ENCODE data around the gene ARHGAP15.

ARHGAP15 gene

GRCh38 chr2:143162123-143162837, 33.1 kb downstream of the ARHGAP15 start:
- Histone ChIP-seq H3K4me3 (no peak overlapping the region), H3K27ac (no peak overlapping the region)

GRCh38 chr2:143162997-143163396, 33.8 kb downstream of the ARHGAP15 start:
- Histone ChIP-seq H3K4me3 (no peak overlapping the region), H3K27ac (no peak overlapping the region)

GRCh38 chr2:143163499-143163898, 34.3 kb downstream of the ARHGAP15 start:
- Histone ChIP-seq H3K4me3 (no peak overlapping the region), H3K27ac (no peak overlapping the region)

- H3K4me3 ChIP-seq, result no peak overlapping the region
- H3K27ac ChIP-seq, result no peak overlapping the region
Observed at GRCh38 chr2:143165291-143165690, 36.1 kb downstream of the ARHGAP15 start.

- Histone ChIP-seq H3K27ac (no peak overlapping the region), H3K4me3 (no peak overlapping the region)
Observed at GRCh38 chr2:143169105-143169504, 39.9 kb downstream of the ARHGAP15 start.

- Histone ChIP-seq H3K4me3 (no peak overlapping the region), H3K27ac (no peak overlapping the region)
Observed at GRCh38 chr2:143171817-143172216, 42.6 kb downstream of the ARHGAP15 start.

GRCh38 chr2:143175438-143175837, 46.2 kb downstream of the ARHGAP15 start:
- H3K4me3 ChIP-seq, result no peak overlapping the region
- H3K27ac ChIP-seq, result no peak overlapping the region

GRCh38 chr2:143176606-143177005, 47.4 kb downstream of the ARHGAP15 start:
- H3K27ac ChIP-seq, result peak overlapping the region in 5 of 21 experiments; percentile 7 to 75 (median 32)
- no peak overlapping the region for H3K4me3 ChIP-seq

- Histone ChIP-seq H3K4me3 (no peak overlapping the region), H3K27ac (peak overlapping the region in 5 of 21 experiments; percentile 7 to 75 (median 32))
Observed at GRCh38 chr2:143177096-143177786, 48.0 kb downstream of the ARHGAP15 start.

- Histone ChIP-seq H3K4me3 (no peak overlapping the region), H3K27ac (no peak overlapping the region)
Observed at GRCh38 chr2:143181494-143181893, 52.3 kb downstream of the ARHGAP15 start.

- H3K4me3 ChIP-seq, result no peak overlapping the region
- H3K27ac ChIP-seq, result no peak overlapping the region
Observed at GRCh38 chr2:143182649-143183048, 53.4 kb downstream of the ARHGAP15 start.

GRCh38 chr2:143183804-143184463, 54.7 kb downstream of the ARHGAP15 start:
- Histone ChIP-seq H3K4me3 (no peak overlapping the region), H3K27ac (no peak overlapping the region)

- no peak overlapping the region for H3K27ac ChIP-seq
- no peak overlapping the region for H3K4me3 ChIP-seq
Observed at GRCh38 chr2:143186876-143187275, 57.7 kb downstream of the ARHGAP15 start.

- no peak overlapping the region for H3K4me3 ChIP-seq
- no peak overlapping the region for H3K27ac ChIP-seq
Observed at GRCh38 chr2:143190431-143190830, 61.2 kb downstream of the ARHGAP15 start.

GRCh38 chr2:143192106-143192505, 62.9 kb downstream of the ARHGAP15 start:
- H3K4me3 ChIP-seq, result no peak overlapping the region
- H3K27ac ChIP-seq, result no peak overlapping the region

- no peak overlapping the region for H3K27ac ChIP-seq
- no peak overlapping the region for H3K4me3 ChIP-seq
Observed at GRCh38 chr2:143192716-143193115, 63.5 kb downstream of the ARHGAP15 start.

- Histone ChIP-seq H3K27ac (no peak overlapping the region), H3K4me3 (no peak overlapping the region)
Observed at GRCh38 chr2:143193121-143193520, 63.9 kb downstream of the ARHGAP15 start.

- Histone ChIP-seq H3K27ac (no peak overlapping the region), H3K4me3 (no peak overlapping the region)
Observed at GRCh38 chr2:143195511-143195910, 66.3 kb downstream of the ARHGAP15 start.

- Histone ChIP-seq H3K27ac (peak overlapping the region in 1 of 21 experiments; percentile 3), H3K4me3 (no peak overlapping the region)
Observed at GRCh38 chr2:143204062-143204461, 74.8 kb downstream of the ARHGAP15 start.

GRCh38 chr2:143205106-143205764, 76.0 kb downstream of the ARHGAP15 start:
- Histone ChIP-seq H3K27ac (peak overlapping the region in 1 of 21 experiments; percentile 3), H3K4me3 (no peak overlapping the region)

Measured in skin epidermis (tissue), 12 donors.